ENCODE results near the gene PEX10.

PEX10 gene

GRCh38 chr1:2374252-2375155 is 37.9 kb downstream of the PEX10 start:
- Histone ChIP-seq H3K27me3 (ENCODE audit: control insufficient read depth, insufficient read depth, low read length) (no peaks in the 10 kb centered on the region), H3K4me1 (ENCODE audit: control insufficient read depth, insufficient read depth, low read length) (no peaks in the 10 kb centered on the region), H3K4me3 (ENCODE audit: low read depth, low read length) (no peak overlapping the region), H3K9ac (ENCODE audit: low read depth, low read length) (no peak overlapping the region), H3K36me3 (ENCODE audit: control insufficient read depth, insufficient read depth, low read length) (no peaks in the 10 kb centered on the region), H3K9me3 (ENCODE audit: control insufficient read depth, insufficient read depth, low read length) (no peaks in the 10 kb centered on the region)

DNA sequence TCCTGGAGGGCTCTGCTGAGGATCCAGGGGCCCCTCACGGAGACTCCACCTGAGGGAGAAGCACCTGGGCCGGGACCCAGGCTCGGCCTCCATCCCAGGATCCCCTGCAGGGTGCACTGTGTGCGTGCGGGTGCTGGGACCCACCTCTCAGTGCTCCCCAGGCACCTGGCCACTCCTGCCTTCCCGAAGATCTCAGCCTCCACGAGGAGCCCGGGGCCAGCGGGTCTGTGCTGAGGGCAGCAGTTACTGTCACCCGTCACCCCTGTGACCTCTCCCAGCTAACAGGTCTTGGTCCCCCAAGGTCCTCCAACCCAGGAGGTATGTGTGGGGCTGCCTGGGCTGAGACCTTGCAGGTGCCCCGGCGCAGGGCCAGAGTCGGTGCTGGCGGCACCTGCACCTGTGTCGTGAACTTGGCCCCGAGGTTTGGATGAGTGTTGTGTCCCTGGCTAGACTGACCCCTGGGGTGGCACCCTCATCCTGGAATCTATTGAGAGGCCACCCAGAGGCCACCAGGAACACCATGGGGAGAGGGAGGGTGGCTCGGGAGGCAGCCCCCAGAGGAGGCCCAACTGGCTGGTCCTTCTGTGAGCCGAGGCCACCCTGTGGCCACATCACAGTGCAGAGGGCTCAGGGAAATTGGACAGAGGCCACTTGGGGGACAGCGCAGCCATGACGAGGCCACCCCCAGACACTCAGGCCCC is 38.7 kb downstream of the PEX10 start:
- no peaks in the 10 kb centered on the region for H3K9me3 ChIP-seq (ENCODE audit: control insufficient read depth, insufficient read depth, low read length)
- no peaks in the 10 kb centered on the region for H3K4me1 ChIP-seq (ENCODE audit: control insufficient read depth, insufficient read depth, low read length)
- no peaks in the 10 kb centered on the region for H3K27me3 ChIP-seq (ENCODE audit: control insufficient read depth, insufficient read depth, low read length)
- H3K9ac ChIP-seq (ENCODE audit: low read depth, low read length) = no peak overlapping the region
- no peak overlapping the region for H3K4me3 ChIP-seq (ENCODE audit: low read depth, low read length)
- H3K36me3 ChIP-seq (ENCODE audit: control insufficient read depth, insufficient read depth, low read length) = no peaks in the 10 kb centered on the region

- no peak overlapping the region for H3K9ac ChIP-seq (ENCODE audit: low read depth, low read length)
- no peaks in the 10 kb centered on the region for H3K4me1 ChIP-seq (ENCODE audit: control insufficient read depth, insufficient read depth, low read length)
- no peaks in the 10 kb centered on the region for H3K9me3 ChIP-seq (ENCODE audit: control insufficient read depth, insufficient read depth, low read length)
- H3K27me3 ChIP-seq (ENCODE audit: control insufficient read depth, insufficient read depth, low read length) = no peaks in the 10 kb centered on the region
- H3K4me3 ChIP-seq (ENCODE audit: low read depth, low read length) = no peak overlapping the region
- no peaks in the 10 kb centered on the region for H3K36me3 ChIP-seq (ENCODE audit: control insufficient read depth, insufficient read depth, low read length)
Observed at GRCh38 chr1:2372551-2373490, 39.5 kb downstream of the PEX10 start.

DNA sequence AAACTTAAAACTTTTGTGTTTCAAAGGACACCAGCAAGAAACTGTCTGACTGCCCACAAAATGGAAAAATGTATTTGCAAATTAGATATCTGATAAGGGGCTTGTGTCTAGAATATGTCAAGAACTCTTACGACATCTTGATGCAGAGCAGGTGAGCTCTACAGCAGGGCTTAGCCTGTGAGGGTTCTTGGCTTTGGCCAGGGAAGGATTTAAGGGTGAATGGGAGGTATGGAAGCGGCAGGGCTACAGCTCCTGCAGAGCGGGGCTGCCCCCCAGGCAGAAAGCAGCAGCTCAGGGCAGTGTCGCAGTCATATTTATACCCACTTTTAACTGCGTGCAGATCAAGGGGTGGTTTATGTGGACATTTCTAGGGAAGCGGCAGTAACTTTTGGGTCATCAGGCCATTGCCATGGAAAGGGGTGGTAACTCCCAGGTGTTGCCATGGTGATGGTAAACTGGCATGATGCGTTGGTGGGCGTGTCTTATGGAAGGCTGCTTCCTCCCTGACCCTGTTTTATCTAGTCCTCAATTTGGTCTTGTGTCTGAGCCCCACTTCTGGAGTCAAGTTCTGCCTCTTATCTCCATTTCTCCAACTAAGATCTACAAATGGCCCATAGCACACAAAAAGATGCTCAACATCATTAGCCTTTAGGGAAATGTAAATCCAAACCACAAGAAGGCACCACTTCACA is 44.2 kb downstream of the PEX10 start:
- H3K36me3 ChIP-seq (ENCODE audit: control insufficient read depth, insufficient read depth, low read length) = no peaks in the 10 kb centered on the region
- no peaks in the 10 kb centered on the region for H3K9me3 ChIP-seq (ENCODE audit: control insufficient read depth, insufficient read depth, low read length)
- no peaks in the 10 kb centered on the region for H3K4me1 ChIP-seq (ENCODE audit: control insufficient read depth, insufficient read depth, low read length)
- no peak overlapping the region for H3K9ac ChIP-seq (ENCODE audit: low read depth, low read length)
- H3K4me3 ChIP-seq (ENCODE audit: low read depth, low read length) = no peak overlapping the region
- H3K27me3 ChIP-seq (ENCODE audit: control insufficient read depth, insufficient read depth, low read length) = no peaks in the 10 kb centered on the region

DNA sequence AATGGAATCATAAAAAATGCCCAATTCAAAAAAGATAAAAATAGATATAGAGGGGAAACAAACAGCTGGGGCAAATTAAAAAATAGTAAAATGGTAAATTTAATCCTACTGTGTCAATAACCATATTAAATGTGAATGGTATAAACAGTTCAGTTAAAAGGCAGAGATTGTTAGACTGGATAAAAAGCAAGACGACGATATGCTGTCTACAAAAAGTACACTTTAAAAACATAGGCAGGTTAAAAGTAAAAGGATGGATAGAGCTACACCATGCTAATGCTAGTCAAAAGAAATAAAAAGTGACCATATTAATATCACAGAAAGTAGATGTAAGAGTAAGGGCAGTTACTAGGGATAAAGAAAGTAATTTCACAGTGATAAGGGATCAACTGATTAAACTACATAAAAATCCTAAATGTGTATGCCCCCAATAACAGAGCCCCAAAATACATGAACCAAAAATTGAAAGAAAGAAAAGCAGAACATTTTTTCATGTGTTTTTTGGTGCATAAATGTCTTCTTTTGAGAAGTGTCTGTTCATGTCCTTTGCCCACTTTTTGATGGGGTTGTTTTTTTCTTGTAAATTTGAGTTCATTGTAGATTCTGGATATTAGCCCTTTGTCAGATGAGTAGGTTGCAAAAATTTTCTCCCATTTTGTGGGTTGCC is 48.4 kb downstream of the PEX10 start:
- Histone ChIP-seq H3K4me1 (ENCODE audit: control insufficient read depth, insufficient read depth, low read length) (no peaks in the 10 kb centered on the region), H3K9ac (ENCODE audit: low read depth, low read length) (no peak overlapping the region), H3K36me3 (ENCODE audit: control insufficient read depth, insufficient read depth, low read length) (no peaks in the 10 kb centered on the region), H3K27me3 (ENCODE audit: control insufficient read depth, insufficient read depth, low read length) (no peaks in the 10 kb centered on the region), H3K9me3 (ENCODE audit: control insufficient read depth, insufficient read depth, low read length) (no peaks in the 10 kb centered on the region), H3K4me3 (ENCODE audit: low read depth, low read length) (no peak overlapping the region)

- H3K27me3 ChIP-seq (ENCODE audit: control insufficient read depth, insufficient read depth, low read length) = no peaks in the 10 kb centered on the region
- no peak overlapping the region for H3K9ac ChIP-seq (ENCODE audit: low read depth, low read length)
- H3K36me3 ChIP-seq (ENCODE audit: control insufficient read depth, insufficient read depth, low read length) = no peaks in the 10 kb centered on the region
- H3K4me3 ChIP-seq (ENCODE audit: low read depth, low read length) = no peak overlapping the region
- H3K9me3 ChIP-seq (ENCODE audit: control insufficient read depth, insufficient read depth, low read length) = no peaks in the 10 kb centered on the region
- no peaks in the 10 kb centered on the region for H3K4me1 ChIP-seq (ENCODE audit: control insufficient read depth, insufficient read depth, low read length)
Observed at GRCh38 chr1:2360588-2361364, 51.6 kb downstream of the PEX10 start.

DNA sequence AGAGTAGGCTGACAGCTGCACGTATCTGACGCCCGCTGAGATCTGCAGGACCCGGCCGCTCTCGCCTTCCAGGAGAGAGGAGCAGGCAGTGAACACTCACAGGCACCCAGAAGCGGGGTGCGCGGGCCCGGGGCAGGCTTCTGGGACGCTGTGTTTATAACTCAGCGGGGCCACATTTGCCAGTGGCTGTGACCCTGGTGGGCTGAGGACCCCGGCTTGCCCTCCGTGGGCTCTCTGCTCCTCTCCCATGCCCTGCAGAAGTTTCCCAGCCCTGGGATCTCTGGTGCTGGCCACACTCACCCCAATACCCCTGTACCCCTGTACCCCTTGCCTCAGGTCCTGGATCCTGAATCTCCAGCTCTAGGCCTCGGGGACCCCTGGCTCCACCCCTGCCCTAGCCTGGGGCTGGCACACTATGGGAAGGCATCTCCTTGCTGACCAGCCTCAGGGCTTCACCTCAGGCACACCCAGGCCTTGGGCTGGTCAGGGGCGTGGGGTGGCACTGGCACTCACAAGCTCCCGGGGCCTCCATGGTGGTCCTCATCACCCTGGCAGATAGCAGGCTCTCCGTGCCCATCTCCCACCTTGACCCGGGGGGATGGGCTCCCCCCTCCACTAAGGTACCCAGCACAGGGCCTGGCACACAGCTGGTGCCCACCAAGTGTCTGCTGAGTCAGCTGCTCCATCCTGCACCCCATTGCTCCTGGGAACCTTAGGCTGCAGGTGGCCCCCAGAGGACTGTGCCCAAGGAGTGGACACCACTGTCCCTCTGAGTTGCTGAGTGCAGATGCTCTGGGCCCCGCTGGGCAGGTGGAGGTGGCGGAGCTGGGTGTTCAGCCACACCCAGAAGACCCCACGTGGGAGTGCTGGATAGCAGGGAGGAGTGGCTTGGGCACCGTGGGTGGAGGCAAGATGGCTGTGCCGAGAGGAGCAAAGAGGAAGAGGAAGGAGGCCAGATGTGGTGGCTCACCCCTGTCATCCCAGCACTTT is 53.4 kb downstream of the PEX10 start:
- Histone ChIP-seq H3K4me1 (ENCODE audit: control insufficient read depth, insufficient read depth, low read length) (no peaks in the 10 kb centered on the region), H3K9ac (ENCODE audit: low read depth, low read length) (no peak overlapping the region), H3K36me3 (ENCODE audit: control insufficient read depth, insufficient read depth, low read length) (no peaks in the 10 kb centered on the region), H3K27me3 (ENCODE audit: control insufficient read depth, insufficient read depth, low read length) (no peaks in the 10 kb centered on the region), H3K4me3 (ENCODE audit: low read depth, low read length) (no peak overlapping the region), H3K9me3 (ENCODE audit: control insufficient read depth, insufficient read depth, low read length) (no peaks in the 10 kb centered on the region)

DNA sequence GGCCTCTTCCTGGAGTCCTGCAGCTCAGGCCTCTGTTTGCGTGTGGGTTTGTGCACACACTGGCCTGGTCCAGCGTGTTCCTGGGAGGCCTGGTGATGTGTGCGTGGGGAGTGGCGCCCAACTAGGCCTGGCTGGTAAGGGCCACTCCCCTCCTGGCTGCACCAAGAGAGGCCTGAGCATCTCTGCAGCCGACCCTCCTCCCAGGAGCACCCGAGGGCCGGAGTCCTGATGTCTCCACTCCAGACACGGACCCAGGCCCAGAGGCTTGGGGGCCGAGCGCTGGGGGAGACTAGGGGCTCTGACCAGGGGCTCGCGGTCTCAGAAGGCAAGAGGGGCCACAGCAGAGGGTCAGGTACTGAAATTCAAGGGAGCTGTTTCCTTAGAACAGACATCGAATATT is 54.3 kb downstream of the PEX10 start:
- no peak overlapping the region for H3K4me3 ChIP-seq (ENCODE audit: low read depth, low read length)
- H3K4me1 ChIP-seq (ENCODE audit: control insufficient read depth, insufficient read depth, low read length) = no peaks in the 10 kb centered on the region
- no peaks in the 10 kb centered on the region for H3K36me3 ChIP-seq (ENCODE audit: control insufficient read depth, insufficient read depth, low read length)
- H3K9me3 ChIP-seq (ENCODE audit: control insufficient read depth, insufficient read depth, low read length) = no peaks in the 10 kb centered on the region
- no peak overlapping the region for H3K9ac ChIP-seq (ENCODE audit: low read depth, low read length)
- H3K27me3 ChIP-seq (ENCODE audit: control insufficient read depth, insufficient read depth, low read length) = no peaks in the 10 kb centered on the region

- no peak overlapping the region for H3K4me3 ChIP-seq (ENCODE audit: low read depth, low read length)
- no peaks in the 10 kb centered on the region for H3K4me1 ChIP-seq (ENCODE audit: control insufficient read depth, insufficient read depth, low read length)
- no peaks in the 10 kb centered on the region for H3K9me3 ChIP-seq (ENCODE audit: control insufficient read depth, insufficient read depth, low read length)
- H3K36me3 ChIP-seq (ENCODE audit: control insufficient read depth, insufficient read depth, low read length) = no peaks in the 10 kb centered on the region
- no peak overlapping the region for H3K9ac ChIP-seq (ENCODE audit: low read depth, low read length)
- no peaks in the 10 kb centered on the region for H3K27me3 ChIP-seq (ENCODE audit: control insufficient read depth, insufficient read depth, low read length)
Observed at GRCh38 chr1:2356911-2357845, 55.2 kb downstream of the PEX10 start.
